Choroid plexus epithelial cell (primary cell): Measurements from ENCODE around the gene KCNIP2.

Source experiments
- DNase-seq: peaks from one replicate; pipeline ENCODE4 v3.0.0-alpha.2; 2010; ENCODE audit warnings: low read depth
- H3K4me3 ChIP-seq: 2 replicates; pipeline ENCODE4 v1.5.1; 2011; ENCODE audit warnings: low read depth, mild to moderate bottlenecking, control low read depth, low read length, moderate library complexity
- CTCF ChIP-seq: conservative IDR thresholded peaks from 2 replicates; pipeline ENCODE4 v1.5.1; 2011; ENCODE audit warnings: low read depth, mild to moderate bottlenecking, control low read depth, inconsistent platforms, low read length, moderate library complexity

The KCNIP2 gene

GRCh38 chr10:101843032-101844021 is at the start of gene KCNIP2:
TSS of gene KCNIP2 (minus strand) at chr10:101843800. CDS start at chr10:101843568, 232 bp downstream.
- DNase-seq: no peak
- TF ChIP-seq CTCF: peak; percentile 57
- peak within 1 kb of the TSS; percentile 40 for H3K4me3 ChIP-seq

- no peak for TF ChIP-seq CTCF
- no peak for DNase-seq
- no peak overlapping the region for H3K4me3 ChIP-seq
These were observed 49.3 kb upstream of the KCNIP2 start for GRCh38 chr10:101892782-101893391.

GRCh38 chr10:101889256-101890210 is 45.9 kb upstream of the KCNIP2 start:
- no peak overlapping the region for H3K4me3 ChIP-seq
- TF ChIP-seq CTCF: peak; percentile 96
- peak; percentile 91 for DNase-seq

GRCh38 chr10:101888251-101888949 is 44.8 kb upstream of the KCNIP2 start:
- no peak overlapping the region for H3K4me3 ChIP-seq
- TF ChIP-seq CTCF: no peak
- no peak for DNase-seq

- H3K4me3 ChIP-seq: no peak overlapping the region
- no peak for TF ChIP-seq CTCF
- no peak for DNase-seq
These were observed 44.2 kb upstream of the KCNIP2 start for GRCh38 chr10:101887775-101888174.
